ENCODE data around the gene NSRP1. TPM values are rescaled to one million over a fixed set of nuclear protein-coding genes. Genes with fewer than 3 reads are reported as not detected.
"Not testable (repeated sequence)": the region's sequence is repeated elsewhere in the genome, so short reads cannot be mapped to it uniquely, and the experiment has no call there.

The NSRP1 gene
- total RNA-seq, 1 donor from 2014 or later, result 12.0 TPM

GRCh38 chr17:30124273-30124796 is 7.7 kb downstream of the NSRP1 start:
- no peak for DNase-seq (ENCODE audit: low read depth)

- no peak for DNase-seq (ENCODE audit: low read depth)
Observed at GRCh38 chr17:30130121-30130520, 13.5 kb downstream of the NSRP1 start.

GRCh38 chr17:30132615-30133014 is 16.0 kb downstream of the NSRP1 start:
- no peak for DNase-seq (ENCODE audit: low read depth)

- DNase-seq (ENCODE audit: low read depth), result no peak
Observed at GRCh38 chr17:30133197-30133596, 16.6 kb downstream of the NSRP1 start.

- DNase-seq (ENCODE audit: low read depth), result peak; percentile 28
Observed at GRCh38 chr17:30134551-30134950, 17.9 kb downstream of the NSRP1 start.

- no peak for DNase-seq (ENCODE audit: low read depth)
Observed at GRCh38 chr17:30137158-30137557, 20.5 kb downstream of the NSRP1 start.

GRCh38 chr17:30147860-30148259 is 31.2 kb downstream of the NSRP1 start:
- DNase-seq (ENCODE audit: low read depth), result not testable (repeated sequence)

GRCh38 chr17:30148376-30148775 is 31.8 kb downstream of the NSRP1 start:
- no peak for DNase-seq (ENCODE audit: low read depth)

GRCh38 chr17:30151471-30151870 is 34.9 kb downstream of the NSRP1 start:
- DNase-seq (ENCODE audit: low read depth), result no peak

- DNase-seq (ENCODE audit: low read depth), result no peak
Observed at GRCh38 chr17:30153463-30153862, 36.8 kb downstream of the NSRP1 start.

GRCh38 chr17:30155389-30155788 is 38.8 kb downstream of the NSRP1 start:
- DNase-seq (ENCODE audit: low read depth), result no peak

GRCh38 chr17:30158896-30159625 is 42.4 kb downstream of the NSRP1 start:
- no peak for DNase-seq (ENCODE audit: low read depth)

- DNase-seq (ENCODE audit: low read depth), result no peak
Observed at GRCh38 chr17:30160419-30161172, 44.0 kb downstream of the NSRP1 start.

- no peak for DNase-seq (ENCODE audit: low read depth)
Observed at GRCh38 chr17:30161601-30162000, 45.0 kb downstream of the NSRP1 start.

GRCh38 chr17:30164531-30164930 is 47.9 kb downstream of the NSRP1 start:
- no peak for DNase-seq (ENCODE audit: low read depth)

GRCh38 chr17:30165147-30165546 is 48.5 kb downstream of the NSRP1 start:
- DNase-seq (ENCODE audit: low read depth), result no peak

- DNase-seq (ENCODE audit: low read depth), result no peak
Observed at GRCh38 chr17:30165960-30166359, 49.3 kb downstream of the NSRP1 start.

- DNase-seq (ENCODE audit: low read depth), result no peak
Observed at GRCh38 chr17:30170415-30170987, 53.9 kb downstream of the NSRP1 start.

GRCh38 chr17:30172560-30172959 is 55.9 kb downstream of the NSRP1 start:
- peak; percentile 18 for DNase-seq (ENCODE audit: low read depth)

- peak; percentile 70 for DNase-seq (ENCODE audit: low read depth)
Observed at GRCh38 chr17:30173649-30174048, 57.0 kb downstream of the NSRP1 start.

GRCh38 chr17:30174556-30174955 is 57.9 kb downstream of the NSRP1 start:
- DNase-seq (ENCODE audit: low read depth), result no peak

- no peak for DNase-seq (ENCODE audit: low read depth)
Observed at GRCh38 chr17:30176855-30177254, 60.2 kb downstream of the NSRP1 start.

GRCh38 chr17:30186761-30187160 is 70.1 kb downstream of the NSRP1 start:
- DNase-seq (ENCODE audit: low read depth), result no peak

Data from renal cortical epithelial cell (primary cell).